ENCODE data around the gene PACSIN2. TPM values are rescaled to one million over a fixed set of nuclear protein-coding genes. Genes with fewer than 3 reads are reported as not detected.
A peak's percentile ranks its signal among the peaks of the same experiment; 100 is the strongest.
"Not testable (repeated sequence)": the region's sequence is repeated elsewhere in the genome, so short reads cannot be mapped to it uniquely, and the experiment has no call there.

PACSIN2 gene, protein sequence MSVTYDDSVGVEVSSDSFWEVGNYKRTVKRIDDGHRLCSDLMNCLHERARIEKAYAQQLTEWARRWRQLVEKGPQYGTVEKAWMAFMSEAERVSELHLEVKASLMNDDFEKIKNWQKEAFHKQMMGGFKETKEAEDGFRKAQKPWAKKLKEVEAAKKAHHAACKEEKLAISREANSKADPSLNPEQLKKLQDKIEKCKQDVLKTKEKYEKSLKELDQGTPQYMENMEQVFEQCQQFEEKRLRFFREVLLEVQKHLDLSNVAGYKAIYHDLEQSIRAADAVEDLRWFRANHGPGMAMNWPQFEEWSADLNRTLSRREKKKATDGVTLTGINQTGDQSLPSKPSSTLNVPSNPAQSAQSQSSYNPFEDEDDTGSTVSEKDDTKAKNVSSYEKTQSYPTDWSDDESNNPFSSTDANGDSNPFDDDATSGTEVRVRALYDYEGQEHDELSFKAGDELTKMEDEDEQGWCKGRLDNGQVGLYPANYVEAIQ
- total RNA-seq: 45.5 and 49.3 TPM in 2 replicates
- polyA plus RNA-seq (2012): 47.2 TPM

DNA sequence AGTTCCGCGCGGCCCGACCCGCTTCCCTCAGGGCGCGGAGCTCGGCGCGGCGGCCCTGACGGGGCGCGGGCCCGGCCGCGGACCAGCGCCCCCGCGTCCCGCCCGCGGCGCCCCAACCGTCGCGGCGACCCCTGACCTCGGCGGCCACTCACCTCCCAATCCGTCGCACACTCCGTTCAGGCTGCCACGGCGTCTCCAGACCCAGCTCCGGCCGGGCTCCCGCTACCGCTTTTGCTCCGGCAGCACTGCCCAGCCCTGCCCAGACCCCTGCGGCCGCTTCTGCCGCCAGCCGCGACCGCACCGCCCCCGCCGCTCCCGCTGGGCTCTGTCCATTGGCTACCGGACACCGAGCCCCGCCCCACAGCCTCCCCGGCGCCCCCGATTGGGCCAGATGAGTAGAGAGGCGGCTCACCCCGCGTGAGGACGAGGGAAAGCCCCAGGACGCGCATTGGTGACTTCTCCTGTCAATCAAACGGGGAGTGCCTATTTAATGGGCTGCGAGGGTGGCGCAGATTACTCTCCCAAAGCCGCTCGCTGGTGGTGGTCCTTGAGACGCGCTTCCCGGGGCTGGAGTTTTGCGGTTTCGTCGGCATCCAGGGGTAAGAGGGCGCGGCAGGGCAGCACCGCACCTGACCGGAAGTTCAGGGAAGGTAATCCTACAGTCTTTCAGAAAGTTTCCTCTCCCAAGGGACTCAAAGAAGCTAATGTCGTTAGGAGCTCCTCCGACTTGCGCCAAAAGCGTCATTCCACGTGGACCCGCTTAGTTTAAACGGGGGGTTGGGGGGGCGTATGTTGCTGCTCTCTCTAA is at the start of gene PACSIN2:
Gene PACSIN2, minus strand, starts transcription at position 281 of the 808 bp plus-strand sequence. CDS start 103,069 bp downstream, outside the sequence.
- DNase-seq (ENCODE audit: low read depth): peak; percentile 99

DNA sequence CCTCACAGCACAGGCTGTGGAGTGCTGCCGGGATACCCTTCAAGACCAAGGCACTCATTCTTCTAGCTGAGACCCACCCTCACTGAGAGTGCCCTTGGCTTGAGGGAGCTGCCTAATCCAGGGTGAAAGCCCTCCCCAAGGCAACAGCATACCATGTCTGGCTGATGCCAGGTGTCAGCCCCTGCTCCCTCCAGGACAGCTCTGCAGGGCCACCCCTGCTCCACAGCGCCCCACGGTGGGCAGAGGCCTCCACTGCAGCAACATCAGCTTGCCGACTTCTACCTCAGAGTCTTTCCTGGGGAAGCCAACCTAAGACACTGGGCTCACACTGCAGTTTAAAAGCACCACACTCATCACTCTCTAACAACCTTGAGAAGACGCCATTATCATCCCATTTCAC is 45.2 kb upstream of the PACSIN2 start:
- DNase-seq (ENCODE audit: low read depth): no peak

DNA sequence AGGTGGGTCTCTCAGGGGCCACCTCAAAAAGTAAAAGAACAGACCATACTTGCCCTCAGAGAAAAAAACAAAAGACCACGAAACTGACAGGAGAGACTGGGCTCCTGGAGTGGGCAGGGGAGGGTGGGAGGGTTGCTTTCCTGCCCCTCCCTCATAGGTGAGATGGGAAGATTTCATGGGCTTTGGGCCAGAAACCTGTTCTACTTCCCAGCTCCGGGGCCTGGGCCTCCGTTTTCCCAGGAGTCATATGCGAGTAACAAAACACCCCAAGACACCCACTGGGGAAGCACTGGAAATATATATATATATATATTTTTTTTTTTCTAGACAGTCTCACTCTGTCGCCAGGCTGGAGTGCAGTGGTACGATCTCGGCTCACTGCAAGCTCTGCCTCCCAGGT is 42.7 kb upstream of the PACSIN2 start:
- DNase-seq (ENCODE audit: low read depth): no peak

DNA sequence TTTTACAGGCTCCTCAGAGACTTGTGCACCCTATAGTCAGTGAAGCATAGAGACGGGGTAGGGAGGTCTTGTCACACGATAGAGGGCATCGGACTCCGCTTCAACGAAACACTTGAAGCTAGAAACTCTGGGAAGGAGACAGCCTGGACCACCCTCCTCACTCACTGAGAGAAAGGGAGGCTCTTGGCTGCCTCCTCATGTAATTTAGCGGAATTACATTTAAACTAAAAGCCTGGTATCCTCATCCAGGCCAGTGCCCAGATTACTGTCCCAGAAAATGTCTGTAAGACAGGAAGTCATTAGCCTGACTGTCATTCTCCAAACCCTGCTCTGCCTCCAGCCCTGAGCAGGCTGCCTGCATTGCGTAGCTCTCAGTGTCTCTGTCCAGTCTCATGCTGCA is 38.2 kb upstream of the PACSIN2 start:
- no peak for DNase-seq (ENCODE audit: low read depth)

DNA sequence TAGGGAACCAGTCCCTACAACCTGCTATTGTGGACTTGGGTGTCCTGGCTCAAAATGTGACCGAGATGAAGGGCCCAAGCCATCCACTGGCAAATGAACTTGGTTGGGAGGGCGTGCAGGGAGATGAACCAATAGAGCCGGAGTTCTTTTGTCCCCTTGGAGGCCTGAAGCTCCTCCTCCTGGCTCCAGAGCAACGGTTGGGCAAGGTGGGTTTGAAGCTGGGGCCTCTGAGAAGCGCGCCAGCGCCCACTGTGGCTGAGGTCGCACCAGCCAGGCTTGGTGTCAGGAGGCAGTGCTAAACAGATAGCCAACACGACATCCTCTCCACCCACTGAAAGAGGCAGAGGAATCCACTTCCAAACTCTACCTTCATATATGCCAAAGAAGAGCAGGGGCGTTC is 36.0 kb upstream of the PACSIN2 start:
- DNase-seq (ENCODE audit: low read depth): no peak

DNA sequence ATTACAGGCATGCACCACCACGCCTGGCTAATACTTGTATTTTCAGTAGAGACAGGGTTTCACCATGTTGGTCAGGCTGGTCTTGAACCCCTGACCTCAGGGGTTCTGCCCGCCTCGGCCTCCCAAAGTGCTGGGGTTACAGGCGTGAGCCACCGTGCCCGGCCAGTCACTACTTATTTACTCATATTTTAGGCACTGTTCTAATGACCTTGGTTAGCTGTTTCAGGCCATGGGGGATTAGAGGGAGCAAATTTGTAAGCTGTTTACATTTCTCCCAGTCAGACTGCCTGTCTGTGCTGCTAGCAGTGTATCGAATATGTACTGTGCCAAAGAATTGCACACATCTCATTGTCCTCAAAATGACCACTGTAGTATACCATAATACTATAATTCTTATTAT is 32.7 kb upstream of the PACSIN2 start:
- no peak for DNase-seq (ENCODE audit: low read depth)

GRCh38 chr22:43044290-43044712 is 29.4 kb upstream of the PACSIN2 start:
- no peak for DNase-seq (ENCODE audit: low read depth)

DNA sequence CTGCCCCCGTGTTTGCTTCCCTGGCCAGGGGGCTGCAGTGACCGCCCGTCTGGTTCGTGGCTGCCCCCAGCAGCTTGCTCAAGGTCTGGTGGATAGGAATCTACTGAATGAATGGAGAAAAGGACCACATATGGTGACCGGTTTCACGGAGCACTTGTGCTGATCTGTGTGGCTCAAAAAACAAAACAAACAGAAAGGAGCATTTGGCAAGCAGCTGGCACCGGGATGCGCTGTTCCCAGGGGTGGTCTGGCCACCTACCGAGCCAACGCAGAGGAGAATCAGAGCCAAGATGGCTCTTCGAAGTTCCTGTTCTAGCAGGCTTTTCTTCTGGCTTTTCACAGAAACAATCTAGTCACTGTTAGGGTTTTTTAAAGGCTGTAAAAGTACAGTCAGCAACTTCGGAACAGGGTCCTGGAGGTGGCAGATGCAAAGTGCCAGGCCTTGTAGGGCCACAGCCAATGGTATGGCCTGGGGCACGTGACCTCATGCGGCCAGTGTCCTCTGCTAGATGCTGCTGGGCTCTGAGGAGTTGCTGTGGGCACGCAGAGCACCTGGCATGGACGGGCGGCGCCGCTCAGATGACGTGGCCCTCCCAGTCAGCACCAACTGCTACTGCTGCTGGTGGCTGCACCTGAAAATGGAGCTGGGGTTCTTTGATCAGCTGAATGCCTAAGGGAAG is 27.3 kb upstream of the PACSIN2 start:
- peak; percentile 14 for DNase-seq (ENCODE audit: low read depth)

DNA sequence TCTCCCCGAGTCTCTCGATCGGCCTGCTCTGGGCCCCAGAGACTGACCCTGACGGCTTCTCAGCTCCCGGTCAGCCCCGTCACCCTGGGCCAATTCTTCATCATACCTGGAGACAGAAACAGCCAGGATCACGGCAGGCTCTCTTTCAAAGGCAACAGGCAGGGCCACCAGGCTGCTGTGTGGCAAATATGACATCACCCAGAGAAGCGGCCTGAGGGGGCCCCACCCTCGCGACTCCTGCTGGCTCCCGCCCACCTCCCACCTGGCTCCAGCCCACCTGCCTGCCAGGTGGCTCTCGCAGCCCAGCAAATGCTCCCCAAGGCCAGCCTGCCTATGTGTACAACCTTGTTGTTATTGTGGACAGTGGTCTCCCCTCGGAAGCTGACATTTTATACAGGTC is 24.9 kb upstream of the PACSIN2 start:
- DNase-seq (ENCODE audit: low read depth): no peak

GRCh38 chr22:43038325-43038724 is 23.4 kb upstream of the PACSIN2 start:
- DNase-seq (ENCODE audit: low read depth): no peak

- peak; percentile 73 for DNase-seq (ENCODE audit: low read depth)
Measured at GRCh38 chr22:43036282-43036829, 21.4 kb upstream of the PACSIN2 start.

- DNase-seq (ENCODE audit: low read depth): no peak
Measured at GRCh38 chr22:43035250-43035649, 20.3 kb upstream of the PACSIN2 start.

DNA sequence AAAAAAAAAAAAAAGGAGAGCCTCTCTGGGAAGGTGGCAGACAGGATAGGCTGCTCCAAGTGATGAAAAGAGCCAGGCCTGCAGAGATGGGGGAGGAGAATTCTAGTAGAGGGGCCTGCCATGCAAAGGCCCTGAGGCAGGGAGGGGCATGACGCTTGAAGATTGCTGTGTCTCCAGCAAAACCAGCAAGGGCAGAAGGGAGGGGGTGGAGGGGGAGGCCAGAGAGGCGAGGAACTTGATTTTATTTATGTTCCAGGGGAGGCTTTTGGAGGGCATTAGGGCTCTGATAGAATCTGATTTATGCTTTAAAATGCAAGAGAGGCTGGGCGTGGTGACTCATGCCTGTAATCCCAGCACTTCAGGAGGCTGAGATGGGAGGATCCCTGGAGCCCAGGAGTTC is 16.7 kb upstream of the PACSIN2 start:
- DNase-seq (ENCODE audit: low read depth): no peak

DNA sequence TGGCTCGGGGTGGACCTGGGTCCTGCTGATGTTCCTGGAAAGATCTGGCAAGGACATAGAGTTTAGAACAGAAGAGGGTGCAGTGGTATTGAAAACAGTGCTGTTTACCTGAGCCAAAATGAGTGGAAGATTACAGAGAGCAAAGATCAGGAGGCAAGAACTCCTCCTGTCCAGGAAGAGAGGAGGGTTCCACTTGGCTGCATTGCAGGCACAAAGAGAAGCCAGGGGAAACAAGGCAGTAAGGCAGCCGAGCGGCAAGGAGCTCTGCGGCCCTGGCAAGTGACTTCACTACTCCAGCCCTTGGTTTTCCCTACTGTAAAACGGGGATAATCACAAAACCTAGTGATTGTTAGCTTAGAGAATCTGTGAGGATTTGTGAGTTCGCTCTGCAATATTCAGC is 3.7 kb upstream of the PACSIN2 start:
- no peak for DNase-seq (ENCODE audit: low read depth)

DNA sequence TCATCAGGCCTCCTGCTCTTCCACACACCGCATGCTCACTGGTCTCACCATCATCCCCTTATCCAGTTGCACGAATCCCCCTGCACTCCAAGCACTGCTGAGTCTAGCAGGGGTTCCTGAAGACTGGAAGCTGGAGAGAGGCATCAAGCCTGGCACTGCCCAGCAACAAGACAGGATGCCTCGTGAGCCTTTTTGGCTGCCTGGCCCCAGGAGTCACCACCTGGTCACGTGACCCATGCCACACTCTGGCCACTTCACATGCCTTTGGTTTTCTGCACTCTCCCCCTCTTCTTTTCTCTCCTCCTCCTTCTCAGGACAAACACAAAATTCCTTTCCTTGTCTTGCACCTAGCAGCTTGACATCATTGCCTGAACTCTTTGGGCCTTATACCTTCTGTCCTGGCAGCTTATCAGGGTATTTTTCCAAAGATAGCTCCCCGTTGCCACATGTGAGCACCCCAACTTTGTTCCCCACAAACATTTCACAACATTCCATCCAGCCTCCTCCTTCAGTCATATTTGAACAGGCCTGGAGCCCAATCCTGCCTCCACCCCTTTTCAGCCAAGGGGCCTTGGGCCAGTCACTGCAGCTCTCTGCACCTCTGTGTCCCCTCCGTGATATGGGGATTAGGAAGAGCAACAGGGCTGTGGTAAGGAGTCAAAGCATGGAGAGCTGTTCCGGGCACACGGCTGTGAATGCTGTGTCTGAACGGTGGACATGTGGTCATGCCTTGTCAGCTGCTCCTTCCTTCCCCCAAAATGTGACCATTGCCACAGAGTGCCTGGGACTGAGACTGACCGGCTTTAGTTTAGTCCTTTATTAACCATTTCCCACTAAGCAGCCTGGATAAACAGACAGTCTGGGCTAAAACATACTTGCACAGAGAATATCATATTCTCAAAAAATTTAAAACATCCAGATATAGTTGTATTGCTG is 2.8 kb upstream of the PACSIN2 start:
- DNase-seq (ENCODE audit: low read depth): peak; percentile 77

DNA sequence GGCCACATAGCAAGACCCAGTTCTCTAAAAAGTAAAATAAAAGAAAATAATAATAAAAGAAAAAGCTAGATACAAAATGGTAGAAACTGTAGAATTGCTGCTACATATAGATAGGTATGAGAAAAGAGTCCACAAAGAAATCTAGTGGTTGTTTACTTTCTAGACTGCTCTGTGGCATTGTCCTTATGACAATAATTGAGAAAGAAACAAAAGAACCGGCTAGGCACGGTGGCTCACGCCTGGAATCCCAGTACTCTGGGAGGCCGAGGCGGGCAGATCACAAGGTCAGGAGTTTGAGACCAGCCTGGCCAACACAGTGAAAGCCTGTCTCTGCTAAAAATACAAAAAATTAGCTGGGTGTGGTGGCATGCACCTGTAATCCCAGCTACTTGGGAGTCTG is 1.2 kb upstream of the PACSIN2 start:
- DNase-seq (ENCODE audit: low read depth): not testable (repeated sequence)

DNA sequence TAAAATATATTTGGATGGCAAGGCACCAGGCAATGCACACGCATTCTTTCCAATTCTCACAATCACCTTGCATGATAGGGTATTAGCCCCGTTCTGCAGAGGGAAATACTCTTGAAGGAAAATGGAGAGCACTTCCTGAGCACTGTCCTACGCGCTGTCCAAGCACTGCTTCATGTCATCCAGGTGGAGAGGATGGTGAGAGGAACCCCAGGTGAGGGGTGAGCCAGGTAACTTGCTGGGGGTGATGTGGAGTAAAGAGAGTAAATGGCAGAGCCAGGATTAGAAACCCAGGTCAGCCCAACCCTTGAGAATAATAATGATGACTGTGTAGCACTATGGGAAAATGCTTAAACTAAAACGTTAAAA is 711 bp upstream of the PACSIN2 start:
- DNase-seq (ENCODE audit: low read depth): no peak

GRCh38 chr22:43014316-43014868 is 557 bp downstream of the PACSIN2 start:
- DNase-seq (ENCODE audit: low read depth): peak; percentile 61

DNA sequence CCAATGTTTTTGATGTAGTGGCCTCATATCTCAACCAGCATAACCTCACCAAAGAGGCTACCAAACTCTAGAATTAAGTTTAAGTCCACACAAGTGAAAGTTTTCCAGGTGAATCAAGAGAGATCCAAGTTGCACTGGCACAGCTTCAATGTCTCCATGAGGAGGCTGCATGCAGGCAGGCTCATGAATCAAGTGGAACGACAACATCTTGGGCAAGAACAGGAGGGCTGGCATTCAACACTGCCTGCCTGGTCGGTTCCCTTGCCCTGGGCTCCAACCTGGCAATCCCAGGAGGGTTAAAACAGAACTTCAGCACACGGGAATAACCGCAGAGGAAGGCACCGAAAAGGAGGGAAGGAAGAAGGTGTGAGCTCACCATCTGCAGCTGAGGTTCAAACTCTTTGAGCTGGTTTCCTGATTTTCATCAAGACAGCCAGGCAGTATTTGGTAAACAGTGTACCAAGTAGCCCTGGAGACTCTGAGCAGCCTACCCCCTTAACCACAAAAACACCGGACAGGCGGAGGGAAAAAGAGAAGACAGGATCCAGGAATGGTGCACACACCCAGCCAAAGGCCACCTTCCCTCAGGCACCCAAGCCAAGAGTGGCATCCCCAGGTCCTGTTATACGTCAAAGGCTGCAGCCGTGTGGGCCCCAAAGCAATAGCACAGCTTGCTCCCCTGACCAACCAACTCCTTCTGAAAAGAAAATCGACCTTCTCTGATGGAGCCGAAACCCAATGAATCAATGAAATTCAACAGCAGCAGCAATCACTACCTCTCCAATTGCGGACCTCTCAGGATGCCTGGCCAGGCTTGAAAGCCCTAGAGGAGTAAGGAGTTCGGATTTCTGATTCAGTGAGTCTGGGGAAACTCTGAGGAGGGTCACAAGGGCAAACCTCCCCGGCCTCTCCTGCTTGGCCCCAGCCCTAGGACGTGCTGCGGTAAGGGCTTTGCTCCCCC is 1.3 kb downstream of the PACSIN2 start:
- DNase-seq (ENCODE audit: low read depth): peak; percentile 44
